ENCODE data around the gene KCNQ1.

The KCNQ1 gene

GRCh38 chr11:2647167-2647566 is 202.4 kb downstream of the KCNQ1 start:
- Histone ChIP-seq H3K27me3 (no peaks in the 10 kb centered on the region), H3K36me3 (peaks cover 25 to 59% (median 47%) of the 10 kb centered on the region in 11 experiments; a peak in 20 of 22 replicates), H3K4me2 (no peak overlapping the region), H3K9ac (no peak overlapping the region), H3K4me1 (no peaks in the 10 kb centered on the region), H3K9me3 (replicated peaks in 1 of 11) (peaks cover 98 to 100% (median 100%) of the 10 kb centered on the region in 11 experiments), H3K4me3 (no peak overlapping the region), H3K27ac (no peak overlapping the region), H4K20me1 (no peaks in the 10 kb centered on the region)
- no peak for TF ChIP-seq Cebpa-rat (IDR thresholded peaks at IDR 0.05)

GRCh38 chr11:2647953-2648352 is 203.1 kb downstream of the KCNQ1 start:
- Histone ChIP-seq H3K4me1 (no peaks in the 10 kb centered on the region), H3K9me3 (replicated peaks in 1 of 11) (peaks cover 98 to 100% (median 100%) of the 10 kb centered on the region in 11 experiments), H3K4me3 (no peak overlapping the region), H3K4me2 (no peak overlapping the region), H3K9ac (no peak overlapping the region), H3K27me3 (no peaks in the 10 kb centered on the region), H3K36me3 (peaks cover 30 to 67% (median 52%) of the 10 kb centered on the region in 11 experiments; a peak in 21 of 22 replicates), H3K27ac (no peak overlapping the region), H4K20me1 (no peaks in the 10 kb centered on the region)
- no peak for TF ChIP-seq Cebpa-rat (IDR thresholded peaks at IDR 0.05)

DNA sequence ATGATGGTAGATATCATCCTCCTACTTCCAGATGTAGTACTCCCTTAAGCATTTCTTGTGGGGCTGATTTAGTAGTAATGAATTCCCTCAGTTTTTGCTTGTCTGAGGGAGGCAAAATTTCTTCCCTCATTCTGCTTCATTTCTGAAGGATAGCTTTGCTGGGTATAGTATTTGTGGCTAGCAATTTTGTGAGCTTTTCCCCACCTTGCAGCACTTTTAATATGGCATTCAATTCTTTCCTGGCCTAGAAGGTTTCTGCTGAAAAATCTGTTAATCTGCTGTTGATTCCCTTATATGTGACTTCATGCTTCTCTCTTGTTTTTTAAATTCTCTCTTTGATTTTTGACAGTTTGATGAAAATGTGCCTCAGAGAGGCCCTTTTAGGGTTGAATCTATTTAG is 204.6 kb downstream of the KCNQ1 start:
- H3K4me3 ChIP-seq: no peak overlapping the region; a peak in 1 of 20 replicates
- H4K20me1 ChIP-seq: no peaks in the 10 kb centered on the region
- peaks cover 38 to 68% (median 57%) of the 10 kb centered on the region in 11 experiments; a peak in 21 of 22 replicates for H3K36me3 ChIP-seq
- H3K4me1 ChIP-seq: peaks cover 0 to 6% (median 5%) of the 10 kb centered on the region in 10 experiments; a peak in 10 of 20 replicates
- H3K9me3 ChIP-seq (replicated peaks in 1 of 11): peaks cover 96 to 100% (median 100%) of the 10 kb centered on the region in 11 experiments
- no peaks in the 10 kb centered on the region for H3K27me3 ChIP-seq
- H3K4me2 ChIP-seq: no peak overlapping the region
- H3K27ac ChIP-seq: no peak overlapping the region
- TF ChIP-seq Cebpa-rat (IDR thresholded peaks at IDR 0.05): no peak
- H3K9ac ChIP-seq: no peak overlapping the region

DNA sequence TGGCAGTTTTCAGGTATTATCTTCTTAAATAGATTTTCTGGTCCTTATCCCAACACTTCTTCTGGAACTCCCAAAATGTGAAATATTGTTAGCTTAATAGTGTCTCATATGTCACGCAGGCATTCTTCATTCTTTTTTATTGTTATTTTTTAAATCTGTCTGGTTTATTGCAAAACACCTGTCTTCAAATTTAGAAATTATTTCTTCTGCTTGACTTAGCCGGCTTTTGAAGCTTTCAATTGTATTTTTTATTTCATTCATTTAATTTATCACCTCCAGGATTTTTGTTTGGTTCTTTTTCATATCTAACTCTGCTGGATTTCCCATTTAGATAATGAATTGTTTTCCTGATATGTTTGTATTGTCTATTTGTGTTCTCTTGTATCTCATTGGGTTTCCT is 205.0 kb downstream of the KCNQ1 start:
- peak overlapping the region in 1 of 10 experiments; percentile 6; a peak in 3 of 20 replicates for H3K4me3 ChIP-seq
- H3K9me3 ChIP-seq (replicated peaks in 1 of 11): peaks cover 91 to 100% (median 99%) of the 10 kb centered on the region in 11 experiments
- H3K36me3 ChIP-seq: peaks cover 34 to 68% (median 53%) of the 10 kb centered on the region in 11 experiments; a peak in 21 of 22 replicates
- no peaks in the 10 kb centered on the region for H3K27me3 ChIP-seq
- H3K4me2 ChIP-seq: no peak overlapping the region
- no peak for TF ChIP-seq Cebpa-rat (IDR thresholded peaks at IDR 0.05)
- no peak overlapping the region for H3K9ac ChIP-seq
- H4K20me1 ChIP-seq: no peaks in the 10 kb centered on the region
- peaks cover 0 to 11% (median 8%) of the 10 kb centered on the region in 10 experiments; a peak in 10 of 20 replicates for H3K4me1 ChIP-seq
- no peak overlapping the region for H3K27ac ChIP-seq

DNA sequence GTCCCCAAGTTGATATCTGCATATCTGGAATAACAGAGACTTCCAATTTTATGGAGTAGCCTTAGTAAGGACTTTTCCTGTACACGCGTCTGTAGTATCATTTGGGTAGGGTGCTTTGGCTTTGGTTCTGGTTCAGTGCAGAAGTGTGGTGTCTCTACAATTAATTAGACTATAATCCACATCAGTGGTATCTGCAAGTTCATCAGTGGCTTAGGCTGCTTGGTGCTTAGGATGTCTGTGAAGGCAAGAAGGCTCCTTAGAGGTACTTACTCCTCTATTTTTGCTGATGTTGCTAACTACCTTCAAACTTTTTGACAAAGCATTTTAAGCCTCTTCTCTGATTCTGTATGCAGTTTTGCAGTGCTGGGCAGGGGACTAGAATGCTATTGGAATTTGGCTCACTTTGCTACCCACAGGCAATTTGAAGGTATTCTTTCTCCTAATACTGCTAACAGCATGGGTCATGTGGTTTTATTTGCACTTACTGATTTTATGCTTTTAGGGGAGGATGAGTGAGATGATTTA is 205.6 kb downstream of the KCNQ1 start:
- Histone ChIP-seq H3K9me3 (replicated peaks in 1 of 11) (peaks cover 86 to 100% (median 94%) of the 10 kb centered on the region in 11 experiments), H3K9ac (no peak overlapping the region), H3K27me3 (no peaks in the 10 kb centered on the region), H4K20me1 (no peaks in the 10 kb centered on the region), H3K4me3 (peak overlapping the region in 2 of 10 experiments; percentile 6 to 13; a peak in 3 of 20 replicates), H3K4me1 (peaks cover 0 to 16% (median 10%) of the 10 kb centered on the region in 10 experiments; a peak in 11 of 20 replicates), H3K36me3 (peaks cover 28 to 65% (median 47%) of the 10 kb centered on the region in 11 experiments; a peak in 21 of 22 replicates), H3K4me2 (no peak overlapping the region), H3K27ac (no peak overlapping the region)
- TF ChIP-seq Cebpa-rat (IDR thresholded peaks at IDR 0.05): no peak

DNA sequence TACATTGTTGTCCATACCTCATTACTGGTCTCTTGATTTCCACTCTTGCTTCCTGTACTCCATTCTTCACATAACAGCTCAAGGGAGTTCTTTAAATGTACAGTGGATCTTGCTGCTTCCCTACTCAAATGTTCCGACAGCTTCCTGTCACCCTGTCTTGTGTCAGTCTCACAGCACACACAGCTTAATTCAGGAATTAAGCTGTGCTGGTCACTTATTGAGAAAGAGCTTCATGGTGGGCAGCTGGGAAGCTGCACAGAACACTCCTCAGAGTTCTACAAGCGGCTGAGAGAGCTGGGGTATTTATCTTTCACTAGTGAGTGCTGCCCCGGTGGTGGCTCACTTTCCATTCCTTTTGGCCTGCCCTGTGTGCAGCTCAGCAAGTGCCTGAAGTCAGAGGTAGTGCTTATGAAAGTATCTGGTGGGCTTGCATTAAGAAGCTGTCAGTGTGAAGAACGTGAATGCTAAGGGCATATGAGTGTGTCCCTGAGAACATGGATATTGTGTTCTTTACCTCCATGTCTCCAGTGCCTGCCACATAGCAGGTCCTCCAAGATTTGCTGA is 206.3 kb downstream of the KCNQ1 start:
- Histone ChIP-seq H3K27me3 (no peaks in the 10 kb centered on the region), H3K4me2 (no peak overlapping the region), H3K4me3 (peak overlapping the region in 1 of 10 experiments; percentile 6; a peak in 1 of 20 replicates), H3K36me3 (peaks cover 27 to 57% (median 45%) of the 10 kb centered on the region in 11 experiments; a peak in 21 of 22 replicates), H3K9ac (no peak overlapping the region), H4K20me1 (no peaks in the 10 kb centered on the region), H3K27ac (no peak overlapping the region), H3K9me3 (replicated peaks in 1 of 11) (peaks cover 79 to 97% (median 90%) of the 10 kb centered on the region in 11 experiments), H3K4me1 (peaks cover 5 to 22% (median 15%) of the 10 kb centered on the region in 10 experiments)
- TF ChIP-seq Cebpa-rat (IDR thresholded peaks at IDR 0.05): no peak

- H3K9me3 ChIP-seq (replicated peaks in 1 of 11): peaks cover 71 to 94% (median 83%) of the 10 kb centered on the region in 11 experiments
These were observed 207.0 kb downstream of the KCNQ1 start for GRCh38 chr11:2651826-2652271.

DNA sequence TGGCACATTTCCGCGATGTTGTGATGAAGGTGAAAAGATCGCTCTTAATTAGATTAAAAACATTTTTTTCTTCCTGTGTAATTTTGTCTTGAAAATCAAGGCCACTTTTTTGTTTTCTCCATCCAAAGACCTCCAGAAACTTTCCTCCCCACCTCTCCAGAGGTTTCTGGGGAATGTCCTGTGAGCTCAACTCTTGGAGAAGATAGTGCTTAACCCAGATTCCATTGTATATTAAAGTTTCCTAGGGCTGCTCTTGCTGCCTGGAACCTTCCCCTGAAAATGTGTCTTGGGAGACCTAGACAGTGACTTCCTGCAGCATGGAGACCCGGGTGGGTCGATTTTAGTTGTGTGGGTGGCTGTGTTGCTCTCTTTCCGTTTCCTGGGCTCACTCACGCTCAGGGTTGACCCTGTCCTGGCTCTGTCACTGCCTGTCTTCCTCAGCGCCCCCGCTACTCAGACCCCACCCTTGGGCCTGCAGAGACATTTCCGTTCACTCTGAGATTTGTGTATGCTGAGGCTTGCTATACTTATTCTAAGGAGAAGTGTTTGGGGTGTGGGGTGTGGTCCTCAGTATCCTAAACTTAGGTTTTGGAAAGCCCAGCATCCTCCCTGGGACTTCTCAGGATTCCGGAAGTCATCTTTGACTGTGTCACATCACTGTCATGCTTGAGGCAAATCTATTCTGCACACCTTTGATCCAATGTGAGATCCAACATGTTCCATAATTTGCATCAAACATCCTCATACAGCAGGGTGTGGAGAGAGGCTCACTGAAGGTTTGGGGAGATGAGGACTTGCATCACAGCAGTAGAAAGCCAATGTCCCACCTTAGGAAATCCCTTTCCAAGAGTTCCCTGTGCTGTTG is 207.8 kb downstream of the KCNQ1 start:
- Histone ChIP-seq H3K27ac (no peak overlapping the region), H3K4me2 (no peak overlapping the region), H3K9ac (no peak overlapping the region), H3K4me3 (no peak overlapping the region), H3K27me3 (no peaks in the 10 kb centered on the region), H4K20me1 (no peaks in the 10 kb centered on the region), H3K4me1 (peaks cover 14 to 33% (median 24%) of the 10 kb centered on the region in 10 experiments), H3K9me3 (replicated peaks in 1 of 11) (peaks cover 65 to 89% (median 77%) of the 10 kb centered on the region in 11 experiments), H3K36me3 (peaks cover 27 to 51% (median 37%) of the 10 kb centered on the region in 11 experiments; a peak in 21 of 22 replicates)
- TF ChIP-seq Cebpa-rat (IDR thresholded peaks at IDR 0.05): no peak

More at GRCh38 chr11:2651826-2652271, 207.0 kb downstream of the KCNQ1 start:
- Histone ChIP-seq H3K27ac (no peak overlapping the region), H3K9ac (no peak overlapping the region), H4K20me1 (no peaks in the 10 kb centered on the region), H3K4me1 (peaks cover 12 to 29% (median 22%) of the 10 kb centered on the region in 10 experiments), H3K4me3 (no peak overlapping the region), H3K4me2 (no peak overlapping the region), H3K27me3 (no peaks in the 10 kb centered on the region), H3K36me3 (peaks cover 27 to 51% (median 43%) of the 10 kb centered on the region in 11 experiments; a peak in 21 of 22 replicates)
- no peak for TF ChIP-seq Cebpa-rat (IDR thresholded peaks at IDR 0.05)

DNA sequence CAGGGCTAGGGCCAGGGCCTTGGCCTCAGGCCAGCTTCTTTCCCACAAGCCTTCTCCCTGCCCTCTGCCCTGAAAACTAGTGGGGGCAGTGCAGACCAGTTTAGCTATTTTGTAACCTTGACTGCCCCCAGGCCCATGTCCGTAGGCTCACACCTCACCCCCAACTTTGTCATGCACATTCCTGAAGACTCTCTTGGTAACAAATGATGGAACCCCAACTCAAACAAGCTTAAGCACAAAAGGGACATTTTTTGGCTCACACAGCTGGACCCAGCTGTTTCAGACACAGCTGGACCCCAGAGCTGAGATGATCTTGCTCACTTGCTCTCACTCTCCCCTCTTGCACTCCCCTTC is 208.4 kb downstream of the KCNQ1 start:
- Histone ChIP-seq H3K9ac (no peak overlapping the region), H3K27me3 (no peaks in the 10 kb centered on the region), H3K9me3 (replicated peaks in 1 of 11) (peaks cover 59 to 89% (median 77%) of the 10 kb centered on the region in 11 experiments), H3K4me3 (no peak overlapping the region), H4K20me1 (no peaks in the 10 kb centered on the region), H3K27ac (no peak overlapping the region), H3K4me1 (peaks cover 14 to 33% (median 24%) of the 10 kb centered on the region in 10 experiments), H3K4me2 (no peak overlapping the region), H3K36me3 (peaks cover 27 to 51% (median 40%) of the 10 kb centered on the region in 11 experiments; a peak in 21 of 22 replicates)
- TF ChIP-seq Cebpa-rat (IDR thresholded peaks at IDR 0.05): no peak
